Colon (tissue), 2 donors: ENCODE results near the gene OR6Q1.

ENCODE experiments used
- FAIRE-seq: peaks from 2 replicates; lab custom pipeline; 2012; peaks lifted over from hg19 to GRCh38; lab: Jason Lieb, UNC
- donor health status: control.
- donor health status: control.

The OR6Q1 gene

GRCh38 chr11:58058276-58059006 lies 27.7 kb downstream of the OR6Q1 start:
- no peak for FAIRE-seq

- no peak for FAIRE-seq
These were observed 28.2 kb downstream of the OR6Q1 start for GRCh38 chr11:58059007-58059350.

- FAIRE-seq: no peak
These were observed 29.8 kb downstream of the OR6Q1 start for GRCh38 chr11:58060535-58060934.

- FAIRE-seq: no peak
These were observed 30.4 kb downstream of the OR6Q1 start for GRCh38 chr11:58060939-58061672.

GRCh38 chr11:58061813-58062212 lies 31.1 kb downstream of the OR6Q1 start:
- no peak for FAIRE-seq

GRCh38 chr11:58067685-58068084 lies 36.9 kb downstream of the OR6Q1 start:
- FAIRE-seq: no peak

GRCh38 chr11:58068655-58069054 lies 37.9 kb downstream of the OR6Q1 start:
- FAIRE-seq: no peak

GRCh38 chr11:58070585-58070984 lies 39.8 kb downstream of the OR6Q1 start:
- FAIRE-seq: no peak

- FAIRE-seq: no peak
These were observed 45.0 kb downstream of the OR6Q1 start for GRCh38 chr11:58075781-58076180.
